Stomach (tissue), 4 donors: ENCODE results near the gene BAIAP3.

Experiments
- EP300 ChIP-seq: sonication (generic); formaldehyde crosslinking; IDR thresholded peaks from one replicate; pipeline ENCODE4 v1.6.1; 2017; ENCODE audit warnings: antibody characterized with exemption
- POLR2A ChIP-seq, 4 donors: fragments of 450-650 bp; IDR thresholded peaks; one replicate each; pipeline ENCODE4 v1.6.1; 2016; ENCODE audit warnings: antibody characterized with exemption in 4 of 4, control low read depth in 2 of 4, mild to moderate bottlenecking in 1 of 4, moderate library complexity in 1 of 4
- POLR2AphosphoS5 ChIP-seq, 3 donors: sonication (generic); formaldehyde crosslinking; IDR thresholded peaks; one replicate each; pipeline ENCODE4 v1.6.1; 2016; ENCODE audit warnings: antibody characterized with exemption in 3 of 3
- TF ChIP-seq, protein P1 (sequence below), 7 experiments: fragments of 450-650 bp in 4 of 7; fragments of 200-600 bp in 3 of 7; sonication (generic) in 3 of 7; IDR thresholded peaks; one replicate each; pipeline ENCODE4 v1.5.1; 2016 to 2019; ENCODE audit warnings: antibody characterized with exemption in 7 of 7, control low read depth in 2 of 7, mild to moderate bottlenecking in 1 of 7

DNA sequence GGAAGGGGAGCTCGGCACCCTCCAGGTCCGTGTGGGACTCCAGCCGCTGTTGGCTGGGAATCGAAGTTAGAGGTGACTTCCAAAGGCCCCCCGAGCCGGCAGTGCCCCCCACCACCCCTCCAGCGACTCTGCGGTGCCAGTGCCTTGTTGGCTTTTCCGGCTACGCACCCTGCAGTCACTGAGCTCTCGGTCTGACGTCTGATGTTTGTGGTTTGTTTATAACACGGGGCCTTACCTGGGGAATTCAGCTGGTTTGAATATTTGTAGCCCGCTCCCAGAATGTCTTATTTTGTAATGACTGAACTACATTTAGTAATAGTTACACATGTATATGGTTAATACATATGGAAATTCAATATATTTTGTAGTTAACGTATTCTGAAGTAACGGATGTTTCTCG is 7.1 kb upstream of the BAIAP3 start:
- TF ChIP-seq POLR2AphosphoS5 (IDR thresholded peaks at IDR 0.05): no peak
- TF ChIP-seq, protein P1, sequence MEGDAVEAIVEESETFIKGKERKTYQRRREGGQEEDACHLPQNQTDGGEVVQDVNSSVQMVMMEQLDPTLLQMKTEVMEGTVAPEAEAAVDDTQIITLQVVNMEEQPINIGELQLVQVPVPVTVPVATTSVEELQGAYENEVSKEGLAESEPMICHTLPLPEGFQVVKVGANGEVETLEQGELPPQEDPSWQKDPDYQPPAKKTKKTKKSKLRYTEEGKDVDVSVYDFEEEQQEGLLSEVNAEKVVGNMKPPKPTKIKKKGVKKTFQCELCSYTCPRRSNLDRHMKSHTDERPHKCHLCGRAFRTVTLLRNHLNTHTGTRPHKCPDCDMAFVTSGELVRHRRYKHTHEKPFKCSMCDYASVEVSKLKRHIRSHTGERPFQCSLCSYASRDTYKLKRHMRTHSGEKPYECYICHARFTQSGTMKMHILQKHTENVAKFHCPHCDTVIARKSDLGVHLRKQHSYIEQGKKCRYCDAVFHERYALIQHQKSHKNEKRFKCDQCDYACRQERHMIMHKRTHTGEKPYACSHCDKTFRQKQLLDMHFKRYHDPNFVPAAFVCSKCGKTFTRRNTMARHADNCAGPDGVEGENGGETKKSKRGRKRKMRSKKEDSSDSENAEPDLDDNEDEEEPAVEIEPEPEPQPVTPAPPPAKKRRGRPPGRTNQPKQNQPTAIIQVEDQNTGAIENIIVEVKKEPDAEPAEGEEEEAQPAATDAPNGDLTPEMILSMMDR (IDR thresholded peaks at IDR 0.05): no peak
- TF ChIP-seq POLR2A (IDR thresholded peaks at IDR 0.05): no peak
- TF ChIP-seq EP300: no peak
